HTR-8/SVneo (cell line): Measurements from ENCODE around the gene MAK.
"Not testable (repeated sequence)": the region's sequence is repeated elsewhere in the genome, so short reads cannot be mapped to it uniquely, and the experiment has no call there.

Experiments used
- DNase-seq: peaks from one replicate; pipeline ENCODE4 v3.0.0; 2011; ENCODE audit warnings: low spot score, mixed read lengths; ENCODE audit not compliant: insufficient read length
- FAIRE-seq: peaks from 2 replicates; lab custom pipeline; 2011; peaks lifted over from hg19 to GRCh38; lab: Jason Lieb, UNC

MAK gene, protein sequence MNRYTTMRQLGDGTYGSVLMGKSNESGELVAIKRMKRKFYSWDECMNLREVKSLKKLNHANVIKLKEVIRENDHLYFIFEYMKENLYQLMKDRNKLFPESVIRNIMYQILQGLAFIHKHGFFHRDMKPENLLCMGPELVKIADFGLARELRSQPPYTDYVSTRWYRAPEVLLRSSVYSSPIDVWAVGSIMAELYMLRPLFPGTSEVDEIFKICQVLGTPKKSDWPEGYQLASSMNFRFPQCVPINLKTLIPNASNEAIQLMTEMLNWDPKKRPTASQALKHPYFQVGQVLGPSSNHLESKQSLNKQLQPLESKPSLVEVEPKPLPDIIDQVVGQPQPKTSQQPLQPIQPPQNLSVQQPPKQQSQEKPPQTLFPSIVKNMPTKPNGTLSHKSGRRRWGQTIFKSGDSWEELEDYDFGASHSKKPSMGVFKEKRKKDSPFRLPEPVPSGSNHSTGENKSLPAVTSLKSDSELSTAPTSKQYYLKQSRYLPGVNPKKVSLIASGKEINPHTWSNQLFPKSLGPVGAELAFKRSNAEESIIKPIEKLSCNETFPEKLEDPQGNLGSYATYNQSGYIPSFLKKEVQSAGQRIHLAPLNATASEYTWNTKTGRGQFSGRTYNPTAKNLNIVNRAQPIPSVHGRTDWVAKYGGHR

DNA sequence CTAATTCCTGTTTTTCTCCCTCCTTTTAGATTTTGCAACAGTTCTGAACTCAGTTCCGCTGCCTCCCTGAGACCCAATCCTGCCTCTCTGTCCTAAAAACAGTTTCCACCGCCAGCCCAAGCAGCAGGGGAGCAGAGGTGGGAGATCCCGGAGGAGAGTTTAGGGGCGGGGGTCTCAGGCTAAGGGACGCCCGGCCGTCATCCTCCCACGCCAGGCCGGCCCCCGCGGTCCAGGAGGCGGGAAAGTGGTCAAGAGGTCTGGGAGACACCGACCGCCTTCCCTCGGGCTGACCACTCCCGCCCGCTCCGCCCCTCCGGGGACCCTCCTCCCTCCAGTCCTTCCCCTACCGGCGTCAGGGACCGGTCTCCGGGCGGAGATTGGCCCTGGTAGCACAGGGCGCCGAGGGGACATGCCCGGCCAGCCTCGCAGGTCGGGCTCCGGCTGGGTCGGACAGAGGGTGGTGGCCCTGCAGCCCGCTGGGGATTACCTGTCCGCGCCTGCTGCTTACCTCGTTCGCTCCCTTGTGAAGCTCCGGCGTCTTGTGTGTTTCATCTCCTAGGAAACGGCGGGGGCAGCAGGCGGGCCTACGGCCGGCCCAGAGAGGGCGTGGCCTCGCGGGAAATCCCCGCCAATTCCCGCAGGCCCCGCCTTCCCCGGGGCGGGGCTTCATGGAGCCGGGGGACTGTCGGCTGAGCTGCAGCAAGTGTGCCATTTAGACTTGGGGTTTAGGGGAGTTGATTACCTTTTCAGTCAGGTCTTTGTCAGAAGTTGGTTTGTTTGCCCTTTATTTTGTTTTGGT is at the start of gene MAK:
TSS of gene MAK (minus strand) at position 545 of the 799 bp plus-strand sequence. CDS start 7,891 bp downstream, outside the sequence.
- DNase-seq (peak; percentile 93), FAIRE-seq (peak; percentile 96)

DNA sequence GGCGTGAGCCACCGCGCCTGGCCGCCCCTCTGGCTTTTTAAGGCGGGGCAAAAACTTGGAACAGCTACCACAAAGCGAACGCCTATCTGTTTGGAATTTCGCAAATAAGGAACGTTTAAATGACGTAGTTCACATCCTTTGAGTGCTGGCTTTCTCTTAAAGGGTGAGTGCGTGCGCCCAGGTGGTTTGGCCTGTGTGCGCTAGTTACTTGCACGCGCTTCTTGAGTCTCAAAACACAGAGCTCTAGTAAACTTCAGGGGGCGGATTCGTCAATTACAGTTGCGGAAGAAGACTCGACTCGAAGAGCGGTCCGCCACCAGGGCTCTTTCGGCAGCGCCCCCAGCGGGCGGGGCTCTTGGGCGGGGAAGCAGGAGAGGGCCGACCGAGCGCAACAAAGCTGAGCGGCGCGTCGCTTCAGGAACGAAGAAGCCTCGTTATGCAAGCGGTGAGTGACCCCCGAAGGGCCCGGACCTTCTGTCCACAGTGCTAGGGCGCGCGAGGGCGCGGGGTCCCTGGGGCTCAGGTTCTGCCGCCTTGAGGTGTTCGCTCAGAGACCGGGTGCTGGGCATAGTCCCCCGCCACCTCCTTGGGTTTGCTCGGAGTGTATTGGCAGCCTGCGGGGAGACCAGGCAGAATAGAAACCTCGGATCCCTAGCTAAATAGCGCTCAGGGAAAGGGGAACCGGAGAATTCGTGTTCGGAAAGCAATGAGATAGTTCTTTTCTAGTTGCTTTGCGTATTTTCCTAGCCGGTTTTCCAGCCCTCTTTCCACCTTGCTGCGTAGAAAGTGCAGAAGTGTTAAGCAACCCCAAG is 48.6 kb upstream of the MAK start, which contains the start of gene SYCP2L:
TSS of gene SYCP2L (plus strand) at position 362 of the 812 bp plus-strand sequence. CDS start at position 437, 75 bp downstream.
- FAIRE-seq, result peak; percentile 46
- DNase-seq, result peak; percentile 82

- not testable (repeated sequence) for DNase-seq, FAIRE-seq
Observed at GRCh38 chr6:10886365-10886690, 48.0 kb upstream of the MAK start.

GRCh38 chr6:10884245-10884972 is 46.1 kb upstream of the MAK start:
- DNase-seq (no peak), FAIRE-seq (no peak)

- FAIRE-seq, result no peak
- DNase-seq, result no peak
Observed at GRCh38 chr6:10883312-10884244, 45.2 kb upstream of the MAK start.

GRCh38 chr6:10882657-10883171 is 44.4 kb upstream of the MAK start:
- FAIRE-seq, result no peak
- DNase-seq, result no peak

GRCh38 chr6:10882253-10882630 is 43.9 kb upstream of the MAK start:
- not testable (repeated sequence) for DNase-seq, FAIRE-seq

- DNase-seq (no peak), FAIRE-seq (no peak)
Observed at GRCh38 chr6:10880366-10880765, 42.0 kb upstream of the MAK start.

GRCh38 chr6:10877871-10878270 is 39.5 kb upstream of the MAK start:
- FAIRE-seq (no peak), DNase-seq (no peak)

- FAIRE-seq (no peak), DNase-seq (no peak)
Observed at GRCh38 chr6:10877012-10877411, 38.7 kb upstream of the MAK start.

DNA sequence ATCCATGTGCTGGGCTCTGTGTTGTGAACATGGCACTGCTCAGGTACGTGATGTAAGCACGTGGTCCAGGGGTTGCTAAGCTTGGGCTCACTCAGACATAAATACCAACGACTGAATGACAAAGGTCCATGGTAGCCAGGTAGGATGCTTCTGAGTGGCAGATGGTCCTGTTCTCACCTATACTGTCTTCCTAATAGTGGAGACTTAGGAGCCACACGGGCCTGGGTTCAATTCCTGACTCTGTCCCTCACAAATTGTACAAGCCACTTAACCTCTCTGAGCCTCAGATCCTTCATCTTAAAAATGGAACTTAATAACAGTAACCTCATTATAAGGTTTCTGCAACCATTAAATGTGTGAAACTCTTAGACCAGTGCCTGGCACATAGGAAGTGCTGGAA is 36.7 kb upstream of the MAK start:
- DNase-seq, result no peak
- no peak for FAIRE-seq

DNA sequence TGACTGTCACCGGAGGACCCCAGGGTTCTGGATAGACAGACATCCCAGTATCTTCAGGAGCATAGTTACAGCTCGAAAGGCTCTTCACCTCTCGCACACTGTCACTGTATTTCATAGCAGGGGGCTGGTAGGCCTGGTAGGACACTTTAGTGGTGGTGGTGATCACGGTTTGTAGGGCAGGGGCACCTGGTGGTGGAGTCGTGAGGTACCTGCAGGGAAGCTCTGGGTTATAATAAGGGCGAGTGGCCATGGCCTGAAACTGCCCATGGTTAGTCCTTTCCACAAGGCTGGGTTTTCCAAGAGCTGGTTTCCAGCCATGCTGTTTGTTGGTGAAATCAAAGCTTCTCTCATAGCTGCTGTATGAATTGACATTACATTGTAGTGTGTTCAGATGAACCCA is 35.9 kb upstream of the MAK start:
- no peak for DNase-seq
- no peak for FAIRE-seq

- FAIRE-seq (no peak), DNase-seq (no peak)
Observed at GRCh38 chr6:10873374-10873773, 35.0 kb upstream of the MAK start.

GRCh38 chr6:10867952-10868351 is 29.6 kb upstream of the MAK start:
- FAIRE-seq (no peak), DNase-seq (no peak)

GRCh38 chr6:10866709-10867108 is 28.4 kb upstream of the MAK start:
- FAIRE-seq, DNase-seq: not testable (repeated sequence)

DNA sequence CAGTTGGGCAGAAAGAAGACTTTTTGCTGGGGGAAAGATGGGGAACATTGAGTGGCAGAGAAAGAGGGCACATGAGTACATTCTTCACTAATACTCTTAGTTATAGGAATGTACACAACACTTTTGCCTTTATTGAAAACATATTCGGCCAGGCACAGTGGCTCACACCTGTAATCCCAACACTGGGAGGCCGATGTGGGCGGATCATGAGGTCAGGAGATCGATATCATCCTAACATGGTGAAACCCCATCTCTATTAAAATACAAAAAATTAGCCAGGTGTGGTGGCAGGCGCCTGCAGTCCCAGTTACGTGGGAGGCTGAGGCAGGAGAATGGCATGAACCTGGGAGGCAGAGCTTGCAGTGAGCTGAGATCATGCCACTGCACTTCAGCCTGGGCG is 24.7 kb upstream of the MAK start:
- not testable (repeated sequence) for FAIRE-seq, DNase-seq

DNA sequence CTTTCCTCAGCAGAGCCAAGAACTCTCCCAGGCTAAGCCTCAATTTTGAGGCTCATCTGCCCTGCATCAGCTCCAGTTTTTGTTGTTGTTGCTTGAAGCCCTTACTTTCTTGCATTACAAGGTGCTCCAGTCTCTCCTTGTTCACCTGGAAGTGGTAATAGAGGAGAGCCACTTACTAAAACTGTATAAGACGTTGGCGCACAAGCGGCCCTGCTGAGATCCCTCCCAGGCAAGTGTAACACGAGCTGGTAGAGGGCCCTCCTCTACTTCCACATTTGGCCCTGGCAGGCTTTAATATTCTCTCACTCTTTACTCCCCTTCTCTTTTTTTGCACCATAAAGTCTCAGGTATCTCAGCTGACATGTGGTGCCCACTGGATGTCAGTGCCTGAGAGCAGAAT is 24.0 kb upstream of the MAK start:
- FAIRE-seq (no peak), DNase-seq (no peak)

GRCh38 chr6:10861086-10861485 is 22.7 kb upstream of the MAK start:
- FAIRE-seq (no peak), DNase-seq (no peak)
